ENCODE data around the gene ATL2. TPM values are rescaled to one million over a fixed set of nuclear protein-coding genes. Genes with fewer than 3 reads are reported as not detected.

Gene ATL2
- total and polyA plus RNA-seq, 2 donors (not counting 3 experiments of a cell fraction or from before 2014, with no cell fraction given) = 23.9 to 45.5 TPM

- intact Hi-C loops (cut with micrococcal nuclease) (no loop called here), dilution Hi-C loops (cut with MboI; ENCODE audit: extremely low pct_ligation_motif_present, low sequenced_read_pairs) (no loop called here)
- H3K4me3 ChIP-seq (replicated peaks in 1 of 3; ENCODE audit: insufficient read depth in 1 of 3, low read depth in 1 of 3, low read length in 3 of 3) = no peak overlapping the region
- no peaks in the 10 kb centered on the region for H3K36me3 ChIP-seq (ENCODE audit: control insufficient read depth in 2 of 2, extremely low read depth in 1 of 2, insufficient read depth in 2 of 2, low read length in 2 of 2)
- no peaks in the 10 kb centered on the region for H4K20me1 ChIP-seq (replicated peaks; ENCODE audit: control insufficient read depth, extremely low read depth, insufficient read depth, low read length)
- H2AFZ ChIP-seq (ENCODE audit: low read depth, low read length) = no peak overlapping the region
- no peak for FAIRE-seq
- no peak for TF ChIP-seq JUN (IDR thresholded peaks at IDR 0.05; ENCODE audit: borderline replicate concordance, insufficient read depth, insufficient read length, low read depth)
- no peak for TF ChIP-seq EZH2 (IDR thresholded peaks at IDR 0.05; ENCODE audit: borderline replicate concordance, low read depth, low read length, severe bottlenecking)
- no peak for TF ChIP-seq GATA2 (IDR thresholded peaks at IDR 0.05; ENCODE audit: insufficient read depth, insufficient read length, low read depth, low read length)
- TF ChIP-seq POLR2A (IDR thresholded peaks at IDR 0.05; ENCODE audit: low read depth, low read length) = no peak
- no peak for TF ChIP-seq MYC (IDR thresholded peaks at IDR 0.05; ENCODE audit: low read depth, low read length)
- TF ChIP-seq MAX (IDR thresholded peaks at IDR 0.05; ENCODE audit: insufficient read depth, insufficient read length) = no peak
- no peak for TF ChIP-seq CTCF (IDR thresholded peaks at IDR 0.05; ENCODE audit: extremely low read depth in 1 of 2, insufficient read depth in 1 of 2, low read depth in 1 of 2, low read length in 2 of 2)
- TF ChIP-seq FOS (IDR thresholded peaks at IDR 0.05; ENCODE audit: borderline replicate concordance, insufficient read depth, low read length) = no peak
- TF ChIP-seq POLR2AphosphoS5 (IDR thresholded peaks at IDR 0.05; ENCODE audit: insufficient read depth, low read depth, low read length) = no peak
- no peak for DNase-seq (ENCODE audit: low read depth, low spot score)
- H3K27me3 ChIP-seq (ENCODE audit: control insufficient read depth in 2 of 2, insufficient read depth in 2 of 2, low read length in 2 of 2) = no peaks in the 10 kb centered on the region
- H3K9me1 ChIP-seq (replicated peaks; ENCODE audit: control insufficient read depth, extremely low read depth, insufficient read depth, low read length) = no peaks in the 10 kb centered on the region
- peaks cover 4% of the 10 kb centered on the region for H3K4me1 ChIP-seq (ENCODE audit: control insufficient read depth, extremely low read depth, insufficient read depth, low read length)
- BruUV-seq (replicated peaks) = no TSS peak
- POLR2A ChIA-PET = no interaction called here
- H3K9me3 ChIP-seq (replicated peaks; ENCODE audit: control insufficient read depth, insufficient read depth, low read length) = no peaks in the 10 kb centered on the region
- no peak overlapping the region for H3K9ac ChIP-seq (replicated peaks; ENCODE audit: extremely low read depth, insufficient read depth, low read length)
- CTCF ChIA-PET = no interaction called here
- no peak overlapping the region for H3K4me2 ChIP-seq (ENCODE audit: insufficient read depth, low read length)
- H3K79me2 ChIP-seq (ENCODE audit: control insufficient read depth, insufficient read depth, low read length) = peaks cover under 1% of the 10 kb centered on the region
- no peak overlapping the region for H3K27ac ChIP-seq (ENCODE audit: insufficient read depth, low read depth, low read length)
Observed at GRCh38 chr2:38381381-38382143, 4.5 kb upstream of the ATL2 start.
